ENCODE measurements around the gene RNF212. TPM values are rescaled to one million over a fixed set of nuclear protein-coding genes. Genes with fewer than 3 reads are reported as not detected.

Gene RNF212
- total and polyA plus RNA-seq, 2 donors (not counting 3 experiments of a cell fraction or from before 2014, with no cell fraction given), result 2.3 to 2.8 TPM

- ChIA-PET CTCF (no interaction called here), POLR2A (interaction anchor here (0.6 kb wide), 1 partner anchor 52 kb away, joined by 5 read pairs; the partner anchor contains the start of gene RNF212)
- dilution Hi-C loops (cut with MboI; ENCODE audit: extremely low pct_ligation_motif_present, low sequenced_read_pairs) (no loop called here), intact Hi-C loops (cut with micrococcal nuclease) (no loop called here)
- Histone ChIP-seq H3K79me2 (ENCODE audit: control insufficient read depth, insufficient read depth, low read length) (no peaks in the 10 kb centered on the region), H3K27me3 (ENCODE audit: control insufficient read depth in 2 of 2, insufficient read depth in 2 of 2, low read length in 2 of 2) (peaks cover 10 to 30% of the 10 kb centered on the region in 2 experiments), H3K4me3 (replicated peaks in 1 of 3; ENCODE audit: insufficient read depth in 1 of 3, low read depth in 1 of 3, low read length in 3 of 3) (no peak overlapping the region), H3K9ac (replicated peaks; ENCODE audit: extremely low read depth, insufficient read depth, low read length) (no peak overlapping the region), H4K20me1 (replicated peaks; ENCODE audit: control insufficient read depth, extremely low read depth, insufficient read depth, low read length) (no peaks in the 10 kb centered on the region), H3K4me2 (ENCODE audit: insufficient read depth, low read length) (no peak overlapping the region), H2AFZ (ENCODE audit: low read depth, low read length) (no peak overlapping the region), H3K9me1 (replicated peaks; ENCODE audit: control insufficient read depth, extremely low read depth, insufficient read depth, low read length) (no peaks in the 10 kb centered on the region), H3K4me1 (ENCODE audit: control insufficient read depth, extremely low read depth, insufficient read depth, low read length) (no peaks in the 10 kb centered on the region), H3K9me3 (replicated peaks; ENCODE audit: control insufficient read depth, insufficient read depth, low read length) (no peaks in the 10 kb centered on the region), H3K27ac (ENCODE audit: insufficient read depth, low read depth, low read length) (no peak overlapping the region), H3K36me3 (ENCODE audit: control insufficient read depth in 2 of 2, extremely low read depth in 1 of 2, insufficient read depth in 2 of 2, low read length in 2 of 2) (no peaks in the 10 kb centered on the region)
- BruUV-seq (replicated peaks), result no TSS peak
- no peak for DNase-seq (ENCODE audit: low read depth, low spot score)
- no peak for FAIRE-seq
- no peak for TF ChIP-seq JUN (IDR thresholded peaks at IDR 0.05; ENCODE audit: borderline replicate concordance, insufficient read depth, insufficient read length, low read depth)
- no peak for TF ChIP-seq FOS (IDR thresholded peaks at IDR 0.05; ENCODE audit: borderline replicate concordance, insufficient read depth, low read length)
- TF ChIP-seq MAX (IDR thresholded peaks at IDR 0.05; ENCODE audit: insufficient read depth, insufficient read length), result no peak
- TF ChIP-seq POLR2AphosphoS5 (IDR thresholded peaks at IDR 0.05; ENCODE audit: insufficient read depth, low read depth, low read length), result no peak
- TF ChIP-seq POLR2A (IDR thresholded peaks at IDR 0.05; ENCODE audit: low read depth, low read length), result no peak
- TF ChIP-seq CTCF (IDR thresholded peaks at IDR 0.05; ENCODE audit: extremely low read depth in 1 of 2, insufficient read depth in 1 of 2, low read depth in 1 of 2, low read length in 2 of 2), result no peak
- no peak for TF ChIP-seq MYC (IDR thresholded peaks at IDR 0.05; ENCODE audit: low read depth, low read length)
Observed at GRCh38 chr4:1061056-1061700, 52.2 kb downstream of the RNF212 start.
